ENCODE data around the gene LCORL.
"Not testable (repeated sequence)": the region's sequence is repeated elsewhere in the genome, so short reads cannot be mapped to it uniquely, and the experiment has no call there.

Gene LCORL

GRCh38 chr4:17924189-17924588 lies 97.4 kb downstream of the LCORL start:
- no peak for DNase-seq

- no peak for DNase-seq
Measured at GRCh38 chr4:17921451-17921850, 100.1 kb downstream of the LCORL start.

DNA sequence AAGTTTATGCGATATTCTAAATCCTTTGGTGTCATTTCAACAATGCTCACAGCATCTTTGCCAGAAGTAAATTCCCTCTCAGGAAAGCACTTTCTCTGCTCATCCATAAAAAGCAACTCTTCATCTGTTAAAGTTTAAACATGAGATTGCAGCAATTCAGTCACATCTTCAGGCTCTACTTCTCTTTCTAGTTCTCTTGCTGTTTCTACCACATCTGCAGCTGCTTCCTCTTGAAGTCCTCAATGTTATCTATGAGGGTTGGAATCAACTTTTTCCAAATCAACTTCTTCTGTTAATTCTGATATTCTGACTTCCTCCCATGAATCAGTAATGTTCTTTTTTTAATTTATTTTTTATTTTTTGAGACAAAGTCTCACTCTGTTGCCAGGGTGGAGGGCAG lies 100.9 kb downstream of the LCORL start:
- DNase-seq: no peak

DNA sequence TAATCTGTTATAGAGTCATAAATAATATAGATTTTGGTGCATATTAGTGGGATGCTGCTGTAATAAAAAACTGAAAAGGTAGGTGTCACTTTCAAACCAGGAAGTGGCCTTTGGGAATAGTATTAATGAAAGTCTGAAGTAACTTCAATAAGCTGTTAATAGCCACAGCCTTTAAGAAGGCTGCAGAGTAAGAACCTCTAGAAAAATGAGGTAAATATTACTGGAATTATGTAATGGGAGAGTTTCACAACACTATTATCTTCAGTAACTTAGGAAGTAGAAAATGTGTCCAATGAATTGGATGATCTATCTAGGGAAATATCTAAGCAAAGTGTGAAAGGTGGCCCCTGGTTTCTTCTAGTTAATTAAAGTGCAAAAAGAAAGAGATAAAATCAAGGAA lies 106.1 kb downstream of the LCORL start:
- DNase-seq: no peak

GRCh38 chr4:17912011-17912410 lies 109.5 kb downstream of the LCORL start:
- no peak for DNase-seq

DNA sequence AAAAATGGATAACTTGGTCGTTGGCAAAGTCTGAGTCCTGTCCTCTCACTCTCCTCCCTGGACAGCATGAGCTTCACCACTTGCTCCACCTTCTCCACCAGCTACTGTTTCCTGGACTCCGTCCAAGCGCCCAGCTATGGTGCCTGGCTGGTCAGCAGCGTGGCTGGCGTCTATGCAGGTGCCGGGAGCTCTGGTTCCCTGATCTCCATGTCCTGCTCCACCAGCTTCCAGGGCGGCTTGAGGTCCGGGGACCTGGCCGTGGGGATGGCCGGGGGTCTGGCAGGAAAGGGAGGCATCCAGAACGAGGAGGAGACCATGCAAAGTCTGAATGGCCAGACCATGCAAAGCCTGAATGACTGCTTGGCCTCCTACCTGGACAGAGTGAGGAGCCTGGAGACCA lies 109.9 kb downstream of the LCORL start:
- no peak for DNase-seq

DNA sequence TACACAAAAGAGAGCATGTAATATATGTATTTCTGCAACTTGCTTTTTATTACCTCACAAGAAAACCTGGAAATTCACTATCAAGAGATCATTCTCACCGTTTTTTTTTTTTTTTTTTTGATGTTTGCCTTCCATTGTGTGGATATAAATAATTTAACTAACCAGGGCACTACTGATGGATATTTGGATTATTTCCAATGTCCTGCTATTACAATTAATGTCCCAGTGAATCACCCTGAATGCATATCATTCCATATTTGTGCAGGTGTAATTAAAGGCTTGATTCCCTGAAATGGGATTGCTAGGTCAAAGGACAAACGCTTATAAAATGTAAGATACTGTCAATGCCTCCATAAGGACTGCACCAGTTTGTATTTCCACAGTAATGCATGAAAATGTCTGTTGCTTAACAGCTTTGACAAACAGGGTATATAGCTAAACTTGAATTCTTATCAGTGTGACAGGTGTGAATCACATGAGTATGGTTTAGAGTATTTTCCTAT lies 123.0 kb downstream of the LCORL start:
- DNase-seq: no peak

- no peak for DNase-seq
Measured at GRCh38 chr4:17895481-17895880, 126.1 kb downstream of the LCORL start.

- no peak for DNase-seq
Measured at GRCh38 chr4:17894421-17894820, 127.1 kb downstream of the LCORL start.

GRCh38 chr4:17889692-17890091 lies 131.9 kb downstream of the LCORL start:
- no peak for DNase-seq

GRCh38 chr4:17884511-17884910 lies 137.0 kb downstream of the LCORL start:
- DNase-seq: no peak

DNA sequence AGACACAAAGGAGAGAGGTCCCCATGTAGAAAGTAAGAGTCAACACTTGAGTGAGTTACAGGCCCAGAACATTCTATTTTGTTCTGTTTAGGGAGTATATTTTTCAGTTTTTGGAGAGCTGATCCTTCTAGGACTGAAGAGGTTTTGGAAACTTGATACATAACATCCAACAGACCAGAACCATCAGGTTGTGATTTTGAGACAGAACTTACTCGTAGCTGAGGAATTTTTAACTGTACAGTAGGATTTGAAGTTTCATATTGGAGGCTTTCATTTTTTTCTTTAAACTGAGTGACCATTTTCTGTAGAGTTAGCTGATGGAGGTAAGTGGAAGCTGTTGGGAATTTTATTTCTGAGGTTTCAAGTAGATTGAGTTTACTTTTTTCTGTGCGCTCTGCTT lies 137.5 kb downstream of the LCORL start:
- DNase-seq: no peak

DNA sequence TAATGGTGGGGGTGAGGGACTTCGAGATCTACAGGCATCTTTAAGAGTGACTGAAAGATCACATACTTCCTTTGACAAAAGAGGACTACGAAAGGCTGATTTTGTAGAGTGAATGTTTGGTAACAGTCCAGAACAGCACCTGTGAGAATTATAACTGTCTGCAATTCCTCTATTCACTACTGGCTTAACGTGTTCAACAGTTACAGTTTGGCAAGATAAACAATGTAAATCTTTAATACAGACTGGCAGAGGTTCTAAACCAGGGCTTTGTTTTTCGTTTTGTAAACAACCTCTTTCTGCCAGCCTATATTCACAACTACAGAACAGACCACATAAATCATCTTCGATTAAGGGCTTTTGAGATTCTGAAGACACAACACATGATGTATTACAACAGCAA lies 143.9 kb downstream of the LCORL start:
- no peak for DNase-seq

DNA sequence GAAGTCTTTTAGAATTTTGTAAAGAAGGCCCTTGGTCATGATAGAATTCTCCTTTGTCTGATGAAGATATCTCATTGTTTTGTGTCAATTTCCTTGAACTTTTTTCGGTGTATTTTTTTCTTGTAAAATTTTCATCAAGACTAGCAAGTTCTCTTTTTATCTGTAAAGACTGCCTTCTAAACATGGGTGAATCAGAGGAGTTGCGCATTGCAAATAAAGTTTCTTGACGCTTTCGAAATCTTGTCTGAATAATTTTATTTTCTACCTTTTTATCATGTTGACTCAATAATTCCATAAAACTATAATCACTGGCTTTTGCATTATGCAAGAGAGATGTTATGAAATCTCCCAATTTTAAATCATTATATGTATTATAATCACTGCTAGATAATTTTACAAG lies 144.6 kb downstream of the LCORL start:
- no peak for DNase-seq

DNA sequence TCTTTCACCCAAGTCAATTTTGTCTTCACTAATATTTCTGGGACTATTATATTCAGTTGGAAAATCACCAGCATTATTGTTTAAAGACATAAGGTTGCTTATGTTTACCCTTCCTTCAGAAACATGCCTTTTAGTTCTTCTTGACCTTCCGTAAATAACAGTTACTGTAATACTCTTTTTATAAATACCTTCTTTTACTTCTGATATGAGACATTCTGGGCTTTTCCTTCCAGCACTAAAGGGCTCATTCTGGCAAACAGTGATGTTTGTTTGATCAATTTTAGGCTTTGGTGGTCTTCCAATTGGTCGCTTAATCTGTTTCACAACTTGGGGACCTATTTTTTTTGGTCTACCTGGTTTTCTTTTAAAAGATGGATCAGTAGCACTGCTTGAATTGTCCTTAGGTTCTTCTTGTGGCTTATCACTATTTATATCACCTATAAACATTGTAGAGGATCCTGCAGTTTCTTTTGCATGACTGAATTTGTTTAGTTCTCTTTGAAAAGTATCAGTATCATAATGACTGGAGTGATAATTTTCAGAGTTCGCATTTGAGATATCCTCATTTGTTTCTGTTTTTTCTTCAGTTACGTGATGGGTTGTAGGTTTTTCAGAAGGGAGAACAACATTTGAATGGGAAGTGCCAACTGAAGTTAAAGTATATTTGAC lies 146.0 kb downstream of the LCORL start:
- DNase-seq: no peak

DNA sequence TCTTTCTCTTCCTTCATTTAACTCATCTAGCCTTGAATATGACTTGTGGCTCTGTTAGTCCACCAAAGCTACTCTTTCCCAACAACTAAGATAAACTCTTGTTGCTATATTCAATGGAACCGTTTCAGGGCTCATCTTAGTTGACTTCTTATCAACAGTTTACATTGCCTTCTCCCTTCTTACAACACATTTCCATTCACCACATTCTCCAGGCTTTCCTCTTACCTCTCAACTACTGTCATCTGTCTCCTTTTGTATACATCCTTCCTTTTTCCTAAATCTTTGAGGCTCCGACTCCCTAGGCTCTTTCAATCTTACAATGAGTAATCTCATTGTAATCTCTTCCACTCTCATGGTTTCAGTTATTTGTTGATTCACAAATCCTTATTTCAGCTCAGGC lies 152.2 kb downstream of the LCORL start:
- DNase-seq: no peak

GRCh38 chr4:17867276-17867675 lies 154.3 kb downstream of the LCORL start:
- no peak for DNase-seq

- DNase-seq: no peak
Measured at GRCh38 chr4:17866810-17867209, 154.7 kb downstream of the LCORL start.

GRCh38 chr4:17865866-17866363 lies 155.6 kb downstream of the LCORL start:
- no peak for DNase-seq

- DNase-seq: not testable (repeated sequence)
Measured at GRCh38 chr4:17861906-17862305, 159.6 kb downstream of the LCORL start.

DNA sequence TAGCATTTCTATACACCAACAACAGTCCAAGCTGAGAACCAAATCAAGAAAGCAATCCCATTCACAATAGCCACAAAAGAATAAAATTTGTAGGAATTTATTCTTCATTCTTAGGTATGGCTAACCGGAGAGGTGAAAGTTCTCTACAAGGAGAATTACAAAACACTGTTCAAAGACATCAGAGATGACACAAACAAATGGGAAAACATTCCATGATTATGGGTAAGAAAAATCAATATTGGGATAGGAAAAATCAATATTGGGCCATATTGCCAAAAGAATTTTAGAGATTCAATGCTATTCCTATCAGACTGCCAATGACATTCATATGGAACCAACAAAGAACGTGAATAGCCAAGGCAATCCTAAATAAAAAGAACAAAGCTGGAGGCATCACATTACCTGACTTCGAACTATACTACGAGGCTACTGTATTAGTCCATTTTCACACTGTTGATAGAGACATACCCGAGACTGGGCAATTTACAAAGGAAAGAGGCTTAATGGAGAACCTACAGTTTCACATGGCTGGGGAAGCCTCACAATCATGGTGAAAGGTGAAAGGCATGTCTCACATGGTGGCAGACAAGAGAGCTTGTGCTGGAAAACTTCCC lies 161.7 kb downstream of the LCORL start:
- DNase-seq: no peak

- no peak for DNase-seq
Measured at GRCh38 chr4:17854036-17854435, 167.5 kb downstream of the LCORL start.

- DNase-seq: no peak
Measured at GRCh38 chr4:17851959-17852358, 169.6 kb downstream of the LCORL start.

GRCh38 chr4:17850295-17850694 lies 171.3 kb downstream of the LCORL start:
- not testable (repeated sequence) for DNase-seq

DNA sequence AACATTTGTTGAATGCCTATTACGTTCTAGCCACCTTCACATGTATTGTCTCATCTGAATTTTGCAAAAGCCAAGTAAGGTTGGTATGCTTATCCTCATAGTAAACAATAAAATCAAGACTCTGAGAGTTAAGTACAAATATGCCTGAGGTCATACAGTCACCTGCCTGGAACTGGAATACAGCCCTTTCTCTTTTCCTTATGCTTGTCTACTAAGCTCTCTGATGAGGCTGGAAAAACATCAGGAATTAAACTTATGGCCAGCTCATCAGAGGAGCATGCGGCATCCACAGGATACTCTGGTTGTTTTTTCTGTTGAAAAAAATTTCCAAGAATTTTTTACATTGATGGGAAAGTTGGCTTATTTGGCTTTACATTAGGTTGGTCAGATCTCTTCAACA lies 175.3 kb downstream of the LCORL start:
- no peak for DNase-seq

Measured in activated CD8-positive, alpha-beta memory T cell treated with anti-CD3 and anti-CD28 coated beads, Interleukin-2, amount 50 U/mL, for 4 hours (primary cell).